Cardiac muscle cell (in vitro differentiated cells and primary cell): ENCODE data around the gene KCNS1. TPM values are rescaled to one million over a fixed set of nuclear protein-coding genes. Genes with fewer than 3 reads are reported as not detected.

ENCODE experiments used
- DNase-seq, 2 donors: peaks; one replicate each; pipeline versions ENCODE4 v3.0.0 to v3.0.0-alpha.2; 2010 to 2017; ENCODE audit warnings: low read depth in 1 of 2, low spot score in 1 of 2
- H3K27ac ChIP-seq: fragments of 200-600 bp; sonication (generic); 2 replicates; pipeline ENCODE4 v1.5.1; 2016
- H3K27me3 ChIP-seq: fragments of 200-600 bp; sonication (generic); 2 replicates; pipeline ENCODE4 v1.6.0; 2016; ENCODE audit warnings: control low read depth
- H3K36me3 ChIP-seq: fragments of 200-600 bp; sonication (generic); 2 replicates; pipeline ENCODE4 v1.5.1; 2016; ENCODE audit warnings: control low read depth
- H3K4me1 ChIP-seq: fragments of 200-600 bp; sonication (generic); 2 replicates; pipeline ENCODE4 v1.8.1; 2017; ENCODE audit warnings: low read depth, mild to moderate bottlenecking, mixed run types
- H3K4me3 ChIP-seq: fragments of 200-600 bp; sonication (generic); 2 replicates; pipeline ENCODE4 v1.5.1; 2016; ENCODE audit warnings: mild to moderate bottlenecking
- H3K9me3 ChIP-seq: fragments of 200-600 bp; sonication (generic); 2 replicates; pipeline ENCODE4 v1.5.1; 2017; ENCODE audit warnings: low read depth, mild to moderate bottlenecking, control low read depth
- CTCF ChIP-seq: IDR thresholded peaks from 2 replicates; pipeline ENCODE4 v1.5.1; 2012; ENCODE audit warnings: low read depth, mild to moderate bottlenecking, low read length
- polyA plus RNA-seq: library from polyadenylated mRNA; unstranded; fragments of >200 nt; fragmentation: Nextera tagmentation; extraction: Ambion mirVana; gene quantifications from 2 replicates; pipeline ENCODE4 v1.2.1, GENCODE V29; 2016
- total RNA-seq: library from RNA; depleted of rRNA; stranded (reverse); fragments of >200 nt; gene quantifications from 2 replicates; pipeline ENCODE4 v1.2.3, GENCODE V29; 2016

KCNS1 gene
- total and polyA plus RNA-seq, 2 experiments from 2014 or later = not detected

GRCh38 chr20:45060294-45060693 is 40.6 kb downstream of the KCNS1 start:
- Histone ChIP-seq H3K9me3 (no peaks in the 10 kb centered on the region), H3K36me3 (no peaks in the 10 kb centered on the region), H3K4me1 (no peaks in the 10 kb centered on the region), H3K4me3 (no peak overlapping the region), H3K27ac (no peak overlapping the region), H3K27me3 (no peaks in the 10 kb centered on the region)
- no peak for TF ChIP-seq CTCF
- no peak for DNase-seq

- no peak overlapping the region for H3K27ac ChIP-seq
- no peak overlapping the region for H3K4me3 ChIP-seq
- peak in 1 of 2 donors; percentile 68 for DNase-seq
- H3K4me1 ChIP-seq = no peaks in the 10 kb centered on the region
- no peaks in the 10 kb centered on the region for H3K27me3 ChIP-seq
- TF ChIP-seq CTCF = no peak
- no peaks in the 10 kb centered on the region for H3K9me3 ChIP-seq
- H3K36me3 ChIP-seq = no peaks in the 10 kb centered on the region
These were observed 41.8 kb downstream of the KCNS1 start for GRCh38 chr20:45059022-45059728.

- TF ChIP-seq CTCF = no peak
- no peak for DNase-seq
- H3K36me3 ChIP-seq = no peaks in the 10 kb centered on the region
These were observed 42.6 kb downstream of the KCNS1 start for GRCh38 chr20:45058168-45058850.

GRCh38 chr20:45056473-45057173 is 44.3 kb downstream of the KCNS1 start:
- Histone ChIP-seq H3K4me1 (peaks cover 10% of the 10 kb centered on the region), H3K9me3 (no peaks in the 10 kb centered on the region), H3K4me3 (no peak overlapping the region), H3K27ac (no peak overlapping the region), H3K27me3 (no peaks in the 10 kb centered on the region), H3K36me3 (no peaks in the 10 kb centered on the region)
- no peak for DNase-seq
- TF ChIP-seq CTCF = no peak

More at GRCh38 chr20:45058168-45058850, 42.6 kb downstream of the KCNS1 start:
- Histone ChIP-seq H3K27me3 (no peaks in the 10 kb centered on the region), H3K9me3 (no peaks in the 10 kb centered on the region), H3K27ac (no peak overlapping the region), H3K4me3 (no peak overlapping the region), H3K4me1 (peaks cover 3% of the 10 kb centered on the region)

- Histone ChIP-seq H3K4me1 (peaks cover 10% of the 10 kb centered on the region), H3K27me3 (no peaks in the 10 kb centered on the region), H3K9me3 (no peaks in the 10 kb centered on the region), H3K27ac (no peak overlapping the region), H3K4me3 (no peak overlapping the region), H3K36me3 (no peaks in the 10 kb centered on the region)
- TF ChIP-seq CTCF = no peak
- no peak for DNase-seq
These were observed 45.9 kb downstream of the KCNS1 start for GRCh38 chr20:45055056-45055455.
